ENCODE measurements around the gene AKIP1.

GRCh38 chr11:8967184-8967583, 56.2 kb downstream of the AKIP1 start:
- TF ChIP-seq IRF1 (CRISPR knock-in tag; IDR thresholded peaks at IDR 0.05), result no peak
- TF ChIP-seq, protein P1, sequence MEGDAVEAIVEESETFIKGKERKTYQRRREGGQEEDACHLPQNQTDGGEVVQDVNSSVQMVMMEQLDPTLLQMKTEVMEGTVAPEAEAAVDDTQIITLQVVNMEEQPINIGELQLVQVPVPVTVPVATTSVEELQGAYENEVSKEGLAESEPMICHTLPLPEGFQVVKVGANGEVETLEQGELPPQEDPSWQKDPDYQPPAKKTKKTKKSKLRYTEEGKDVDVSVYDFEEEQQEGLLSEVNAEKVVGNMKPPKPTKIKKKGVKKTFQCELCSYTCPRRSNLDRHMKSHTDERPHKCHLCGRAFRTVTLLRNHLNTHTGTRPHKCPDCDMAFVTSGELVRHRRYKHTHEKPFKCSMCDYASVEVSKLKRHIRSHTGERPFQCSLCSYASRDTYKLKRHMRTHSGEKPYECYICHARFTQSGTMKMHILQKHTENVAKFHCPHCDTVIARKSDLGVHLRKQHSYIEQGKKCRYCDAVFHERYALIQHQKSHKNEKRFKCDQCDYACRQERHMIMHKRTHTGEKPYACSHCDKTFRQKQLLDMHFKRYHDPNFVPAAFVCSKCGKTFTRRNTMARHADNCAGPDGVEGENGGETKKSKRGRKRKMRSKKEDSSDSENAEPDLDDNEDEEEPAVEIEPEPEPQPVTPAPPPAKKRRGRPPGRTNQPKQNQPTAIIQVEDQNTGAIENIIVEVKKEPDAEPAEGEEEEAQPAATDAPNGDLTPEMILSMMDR (IDR thresholded peaks at IDR 0.05), result no peak
- TF ChIP-seq CDX4 (CRISPR knock-in tag; IDR thresholded peaks at IDR 0.05; ENCODE audit: borderline replicate concordance), result no peak
- TF ChIP-seq USF2 (CRISPR knock-in tag; IDR thresholded peaks at IDR 0.05), result no peak
- TF ChIP-seq, protein P2, sequence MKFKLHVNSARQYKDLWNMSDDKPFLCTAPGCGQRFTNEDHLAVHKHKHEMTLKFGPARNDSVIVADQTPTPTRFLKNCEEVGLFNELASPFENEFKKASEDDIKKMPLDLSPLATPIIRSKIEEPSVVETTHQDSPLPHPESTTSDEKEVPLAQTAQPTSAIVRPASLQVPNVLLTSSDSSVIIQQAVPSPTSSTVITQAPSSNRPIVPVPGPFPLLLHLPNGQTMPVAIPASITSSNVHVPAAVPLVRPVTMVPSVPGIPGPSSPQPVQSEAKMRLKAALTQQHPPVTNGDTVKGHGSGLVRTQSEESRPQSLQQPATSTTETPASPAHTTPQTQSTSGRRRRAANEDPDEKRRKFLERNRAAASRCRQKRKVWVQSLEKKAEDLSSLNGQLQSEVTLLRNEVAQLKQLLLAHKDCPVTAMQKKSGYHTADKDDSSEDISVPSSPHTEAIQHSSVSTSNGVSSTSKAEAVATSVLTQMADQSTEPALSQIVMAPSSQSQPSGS (CRISPR knock-in tag; IDR thresholded peaks at IDR 0.05; ENCODE audit: borderline replicate concordance, low read depth), result no peak
- TF ChIP-seq OVOL2 (CRISPR knock-in tag; IDR thresholded peaks at IDR 0.05; ENCODE audit: borderline replicate concordance), result no peak
- TF ChIP-seq, protein P3, sequence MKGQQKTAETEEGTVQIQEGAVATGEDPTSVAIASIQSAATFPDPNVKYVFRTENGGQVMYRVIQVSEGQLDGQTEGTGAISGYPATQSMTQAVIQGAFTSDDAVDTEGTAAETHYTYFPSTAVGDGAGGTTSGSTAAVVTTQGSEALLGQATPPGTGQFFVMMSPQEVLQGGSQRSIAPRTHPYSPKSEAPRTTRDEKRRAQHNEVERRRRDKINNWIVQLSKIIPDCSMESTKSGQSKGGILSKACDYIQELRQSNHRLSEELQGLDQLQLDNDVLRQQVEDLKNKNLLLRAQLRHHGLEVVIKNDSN (CRISPR knock-in tag; IDR thresholded peaks at IDR 0.05), result no peak
- TF ChIP-seq CBFB (CRISPR knock-in tag; IDR thresholded peaks at IDR 0.05; ENCODE audit: low read depth), result no peak
- no peak for TF ChIP-seq MAX (CRISPR knock-in tag; IDR thresholded peaks at IDR 0.05)
- TF ChIP-seq ESRRA (CRISPR knock-in tag; IDR thresholded peaks at IDR 0.05; ENCODE audit: borderline replicate concordance), result no peak
